DMS 273 (cell line): Measurements from ENCODE around the gene SPANXN4.

Experiments used
- DNase-seq: peaks from one replicate; lab custom pipeline; 2025; ENCODE audit not compliant: unreplicated experiment; lab: John Stamatoyannopoulos, UW

The SPANXN4 gene

GRCh38 chrX:143025628-143026027 lies at the start of gene SPANXN4:
Gene SPANXN4, plus strand, starts transcription at chrX:143025928. Its CDS starts 87 bp downstream, at chrX:143026015.
- no peak for DNase-seq

GRCh38 chrX:142977128-142977914 lies 48.4 kb upstream of the SPANXN4 start:
- DNase-seq: no peak

DNA sequence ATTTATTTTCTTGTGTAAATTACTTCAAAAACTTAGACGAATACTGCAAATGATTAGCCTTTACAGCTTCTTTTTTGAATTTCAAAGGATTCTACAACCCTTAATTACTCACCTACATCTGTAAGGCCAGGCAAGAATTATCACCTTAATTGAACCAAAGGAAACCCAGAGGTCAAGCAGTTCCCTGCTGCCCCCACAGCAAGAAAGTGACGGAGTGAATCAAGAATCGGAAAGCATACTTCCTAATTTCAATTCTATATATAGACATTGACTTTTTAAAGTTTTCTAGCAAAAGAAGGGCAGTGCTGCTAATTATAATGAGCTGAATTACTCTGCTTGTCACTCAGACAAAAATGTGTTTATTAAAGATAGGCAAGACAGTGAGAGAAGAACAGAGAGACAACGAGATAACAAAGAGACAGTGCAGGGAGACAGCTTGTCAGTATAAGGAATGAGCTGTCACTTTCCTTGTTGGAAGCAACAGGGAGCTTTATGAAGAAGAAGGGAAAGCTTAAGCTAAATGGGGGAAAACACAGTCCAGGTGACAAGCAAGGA lies 47.5 kb upstream of the SPANXN4 start:
- DNase-seq: no peak

DNA sequence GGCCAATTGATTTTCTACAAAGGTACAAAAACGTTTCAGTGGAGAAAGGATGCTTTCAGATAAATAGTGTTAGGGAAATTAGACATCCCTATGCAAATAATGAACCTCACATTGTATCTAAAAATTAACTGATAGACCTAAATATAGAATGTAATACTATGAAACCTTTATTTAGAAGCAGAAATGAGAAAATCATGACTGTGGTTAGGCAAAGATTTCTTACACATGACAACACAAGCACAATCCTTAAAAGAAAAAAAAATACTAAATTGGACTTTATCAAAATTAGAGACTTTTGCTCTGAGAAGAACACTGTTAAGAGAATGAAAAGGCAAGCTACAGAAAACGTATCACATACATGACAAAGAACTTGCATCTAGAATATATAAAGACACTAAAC lies 43.0 kb upstream of the SPANXN4 start:
- DNase-seq: no peak

- DNase-seq: no peak
These were observed 30.7 kb upstream of the SPANXN4 start for GRCh38 chrX:142994988-142995387.

- no peak for DNase-seq
These were observed 27.1 kb upstream of the SPANXN4 start for GRCh38 chrX:142998447-142999198.

DNA sequence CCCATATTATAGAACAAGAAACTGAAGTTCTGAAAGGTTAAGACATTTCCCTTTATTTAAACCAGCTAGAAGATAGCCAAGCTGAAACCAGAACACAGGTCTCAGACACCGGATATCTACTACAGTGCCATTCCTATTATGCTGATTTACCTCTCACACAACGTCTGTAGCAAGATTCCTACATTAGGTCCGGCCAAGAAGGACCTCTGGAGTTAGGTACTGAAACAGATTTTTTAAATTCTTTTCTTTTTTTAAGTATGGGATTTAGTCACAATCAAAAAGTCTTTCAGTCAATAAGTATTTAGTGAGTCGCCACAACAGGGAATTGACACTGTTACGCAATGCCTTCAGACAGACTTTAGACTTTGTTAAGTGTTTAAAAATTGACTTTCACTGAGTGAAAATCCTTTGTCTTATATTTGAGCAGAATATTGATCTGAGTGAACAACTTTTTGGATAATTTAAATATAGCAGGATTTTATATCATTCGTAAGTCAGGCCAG lies 26.5 kb upstream of the SPANXN4 start:
- no peak for DNase-seq

DNA sequence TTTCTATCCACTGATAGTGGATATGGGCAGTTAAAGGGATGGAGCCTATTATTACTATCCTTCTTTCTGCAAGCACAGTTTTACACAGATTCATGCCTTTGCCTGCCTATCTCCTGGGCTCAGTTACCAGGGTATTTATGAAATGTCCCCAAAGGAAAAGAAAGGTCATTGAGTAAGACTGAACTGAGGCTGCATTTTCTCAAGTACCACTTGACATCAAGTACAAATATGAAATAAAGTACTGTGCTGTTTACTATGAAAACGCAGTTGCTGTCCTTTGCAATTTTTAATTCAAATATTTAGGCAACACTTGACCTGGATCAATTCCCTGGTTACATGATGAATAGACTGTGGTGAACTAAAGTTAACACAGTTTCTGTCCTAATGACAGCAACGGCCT lies 23.5 kb upstream of the SPANXN4 start:
- no peak for DNase-seq

- no peak for DNase-seq
These were observed 8.5 kb upstream of the SPANXN4 start for GRCh38 chrX:143017272-143017671.

DNA sequence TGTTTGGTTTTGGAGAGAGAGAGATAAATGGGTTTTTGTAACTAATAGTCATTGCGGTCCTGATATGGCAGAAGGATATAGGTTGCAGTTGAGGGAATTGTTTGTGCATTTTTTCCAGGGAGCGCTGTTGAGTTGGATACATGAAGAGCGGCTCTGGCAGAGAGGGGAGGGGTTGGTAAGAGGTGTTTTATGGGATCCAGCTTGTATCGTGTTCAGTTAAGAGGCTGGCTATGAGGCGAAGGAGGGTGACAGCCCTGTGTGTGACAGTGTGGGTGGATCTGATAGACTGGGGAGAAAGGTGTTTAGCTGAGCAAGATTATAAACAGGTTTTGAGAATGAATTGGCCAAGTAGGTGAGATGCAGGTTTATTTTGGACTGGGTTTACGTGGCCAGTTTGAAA lies 1.5 kb downstream of the SPANXN4 start:
- DNase-seq: no peak

GRCh38 chrX:143047511-143047910 lies 21.8 kb downstream of the SPANXN4 start:
- DNase-seq: no peak

- DNase-seq: no peak
These were observed 32.4 kb downstream of the SPANXN4 start for GRCh38 chrX:143058120-143058519.

DNA sequence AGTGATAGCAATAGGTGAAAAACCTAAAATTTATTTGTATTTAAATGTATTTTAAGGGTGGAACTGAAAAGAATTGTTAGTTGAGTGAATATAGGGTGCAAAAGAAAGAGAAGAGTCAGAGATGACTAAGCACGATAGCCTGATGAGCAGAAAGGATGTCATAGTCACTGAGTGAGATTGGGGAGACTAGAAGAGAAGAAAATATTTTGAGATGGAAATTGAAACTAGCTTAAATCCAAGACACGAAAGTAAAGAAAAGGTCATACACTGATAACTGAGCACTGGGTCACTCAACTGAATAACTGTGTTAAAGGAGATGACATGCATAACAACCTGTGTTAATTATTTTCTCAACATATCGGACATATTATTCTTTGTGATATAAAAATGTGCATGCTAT lies 55.5 kb downstream of the SPANXN4 start:
- DNase-seq: no peak

- no peak for DNase-seq
These were observed 56.8 kb downstream of the SPANXN4 start for GRCh38 chrX:143082537-143082936.
